Liver (tissue), 9 donors: ENCODE measurements around the gene GAS6. TPM values are rescaled to one million over a fixed set of nuclear protein-coding genes. Genes with fewer than 3 reads are reported as not detected.

ENCODE experiments used
- DNase-seq: peaks from one replicate; pipeline ENCODE4 v3.0.0-alpha.2; 2017; ENCODE audit warnings: low spot score
- H3K27ac ChIP-seq, 2 donors: one replicate each; pipeline ENCODE4 v1.7.0; 2013; ENCODE audit warnings: inconsistent platforms in 2 of 2, low read length in 2 of 2, control low read depth in 1 of 2, low read depth in 1 of 2, mild to moderate bottlenecking in 1 of 2
- H3K27me3 ChIP-seq, 4 donors: one replicate each; pipeline versions ENCODE4 v1.6.1 to v1.7.0; 2013; ENCODE audit warnings: low read length in 3 of 4, inconsistent platforms in 1 of 4, mild to moderate bottlenecking in 1 of 4, moderate library complexity in 1 of 4; ENCODE audit not compliant: control insufficient read depth in 4 of 4, insufficient read depth in 4 of 4
- H3K36me3 ChIP-seq, 4 donors: one replicate each; pipeline versions ENCODE4 v1.6.1 to v1.7.0; 2013; ENCODE audit warnings: low read length in 3 of 4, mild to moderate bottlenecking in 3 of 4, low read depth in 1 of 4, moderate library complexity in 1 of 4; ENCODE audit not compliant: control insufficient read depth in 4 of 4, insufficient read depth in 3 of 4
- H3K4me1 ChIP-seq, 4 donors: one replicate each; pipeline versions ENCODE4 v1.6.1 to v1.7.0; 2013; ENCODE audit warnings: low read length in 3 of 4, mild to moderate bottlenecking in 3 of 4, moderate library complexity in 1 of 4; ENCODE audit not compliant: control insufficient read depth in 4 of 4, insufficient read depth in 4 of 4
- H3K4me3 ChIP-seq, 3 donors: one replicate each; pipeline versions ENCODE4 v1.6.1 to v1.7.0; 2013; ENCODE audit warnings: low read length in 3 of 3, control low read depth in 1 of 3, low read depth in 1 of 3, mild to moderate bottlenecking in 1 of 3
- H3K9ac ChIP-seq, 2 donors: one replicate each; pipeline ENCODE4 v1.7.0; 2013; ENCODE audit warnings: low read length in 2 of 2, mild to moderate bottlenecking in 2 of 2, moderate library complexity in 2 of 2, control low read depth in 1 of 2, low read depth in 1 of 2
- H3K9me3 ChIP-seq, 4 donors: one replicate each; pipeline versions ENCODE4 v1.6.1 to v1.7.0; 2013; ENCODE audit warnings: low read length in 3 of 4; ENCODE audit not compliant: control insufficient read depth in 4 of 4
- CTCF ChIP-seq: fragments of 150-350 bp; IDR thresholded peaks from 2 replicates; pipeline ENCODE4 v1.5.1; 2017; ENCODE audit warnings: improper control_type of control experiment, low read depth, low read length; ENCODE audit not compliant: missing input control
- EGR1 ChIP-seq, 2 donors: IDR thresholded peaks; 2 replicates each; pipeline ENCODE4 v1.6.1; 2016 to 2018; ENCODE audit warnings: antibody characterized with exemption in 2 of 2, low read depth in 2 of 2
- FOXA1 ChIP-seq: IDR thresholded peaks from 2 replicates; pipeline ENCODE4 v1.6.1; 2016; ENCODE audit warnings: antibody characterized with exemption
- FOXA2 ChIP-seq: IDR thresholded peaks from 2 replicates; pipeline ENCODE4 v1.6.1; 2016; ENCODE audit warnings: antibody characterized with exemption
- GABPA ChIP-seq, 2 donors: IDR thresholded peaks in 1 of 2; conservative IDR thresholded peaks in 1 of 2; 2 replicates each; pipeline ENCODE4 v1.6.1; 2016; ENCODE audit warnings: antibody characterized with exemption in 2 of 2, mild to moderate bottlenecking in 1 of 2, moderate library complexity in 1 of 2
- HNF4G ChIP-seq: IDR thresholded peaks from 2 replicates; pipeline ENCODE4 v1.6.1; 2016; ENCODE audit warnings: antibody characterized with exemption
- JUND ChIP-seq, 2 donors: IDR thresholded peaks; 2 replicates each; pipeline ENCODE4 v1.6.1; 2016; ENCODE audit warnings: antibody characterized with exemption in 2 of 2
- NR2F2 ChIP-seq: IDR thresholded peaks from 2 replicates; pipeline ENCODE4 v1.6.1; 2016; ENCODE audit warnings: antibody characterized with exemption
- RAD21 ChIP-seq, 2 donors: IDR thresholded peaks; 2 replicates each; pipeline ENCODE4 v1.6.1; 2016; ENCODE audit warnings: antibody characterized with exemption in 2 of 2, mild to moderate bottlenecking in 2 of 2
- RXRA ChIP-seq, 2 donors: IDR thresholded peaks; 2 replicates each; pipeline ENCODE4 v1.6.1; 2017 to 2018; ENCODE audit warnings: antibody characterized with exemption in 2 of 2, mild to moderate bottlenecking in 1 of 2
- SP1 ChIP-seq: IDR thresholded peaks from 2 replicates; pipeline ENCODE4 v1.6.1; 2018; ENCODE audit warnings: antibody characterized with exemption, mild to moderate bottlenecking
- TAF1 ChIP-seq: conservative IDR thresholded peaks from 2 replicates; pipeline ENCODE4 v1.6.1; 2016; ENCODE audit warnings: antibody characterized with exemption, mild to moderate bottlenecking
- YY1 ChIP-seq: IDR thresholded peaks from 2 replicates; pipeline ENCODE4 v1.6.1; 2016; ENCODE audit warnings: antibody characterized with exemption, mild to moderate bottlenecking
- WGBS: extraction: QIAGEN DNeasy Blood & Tissue Kit; methylation state at CpG from one replicate; pipeline ENCODE4 v1.1.7; 2013; 5-methylcytosine and 5-hydroxymethylcytosine counted together
- polyA plus RNA-seq, 2 donors: library from polyadenylated mRNA; stranded (reverse) in 1 of 2; unstranded in 1 of 2; fragments of 200-250 nt in 1 of 2; fragments of >200 nt in 1 of 2; fragmentation: Nextera tagmentation in 1 of 2; extraction: Ambion mirVana in 1 of 2; gene quantifications; one replicate each; pipeline versions ENCODE4 v1.2.1 to v1.2.3, GENCODE V29; 2013 to 2015
- total RNA-seq, 2 donors: library from RNA; depleted of rRNA; stranded (reverse); fragments of >200 nt; gene quantifications; one replicate each; pipeline ENCODE4 v1.2.3, GENCODE V29; 2014
- TF ChIP-seq, protein P1 (sequence below): IDR thresholded peaks from 2 replicates; pipeline ENCODE4 v1.6.1; 2016; ENCODE audit warnings: antibody characterized with exemption
- TF ChIP-seq, protein P2 (sequence below): IDR thresholded peaks from 2 replicates; pipeline ENCODE4 v1.6.1; 2016; ENCODE audit warnings: antibody characterized with exemption
- TF ChIP-seq, protein P3 (sequence below): IDR thresholded peaks from 2 replicates; pipeline ENCODE4 v1.6.1; 2016; ENCODE audit warnings: antibody characterized with exemption
- TF ChIP-seq, protein P4 (sequence below): IDR thresholded peaks from 2 replicates; pipeline ENCODE4 v1.6.1; 2016; ENCODE audit warnings: antibody characterized with exemption, mild to moderate bottlenecking
- donor health status: healthy.
- donor health status: healthy.
- donor health status: healthy.
- donor health status: healthy.
- donor health status: healthy.

GAS6 gene
- total and polyA plus RNA-seq, 4 donors: 2.5 to 30.2 (median 9.1) TPM

GRCh38 chr13:113857531-113858195 lies 6.2 kb downstream of the GAS6 start:
- Histone ChIP-seq H3K4me1 (peaks cover 11 to 42% (median 32%) of the 10 kb centered on the region in 4 donors), H3K36me3 (no peaks in the 10 kb centered on the region), H3K9ac (no peak overlapping the region), H3K4me3 (no peak overlapping the region), H3K27ac (no peak overlapping the region), H3K27me3 (no peaks in the 10 kb centered on the region), H3K9me3 (no peaks in the 10 kb centered on the region)
- TF ChIP-seq GABPA (IDR thresholded peaks at IDR 0.05 in 1 of 2, conservative IDR thresholded peaks at IDR 0.05 in 1 of 2): no peak
- TF ChIP-seq, protein P1, sequence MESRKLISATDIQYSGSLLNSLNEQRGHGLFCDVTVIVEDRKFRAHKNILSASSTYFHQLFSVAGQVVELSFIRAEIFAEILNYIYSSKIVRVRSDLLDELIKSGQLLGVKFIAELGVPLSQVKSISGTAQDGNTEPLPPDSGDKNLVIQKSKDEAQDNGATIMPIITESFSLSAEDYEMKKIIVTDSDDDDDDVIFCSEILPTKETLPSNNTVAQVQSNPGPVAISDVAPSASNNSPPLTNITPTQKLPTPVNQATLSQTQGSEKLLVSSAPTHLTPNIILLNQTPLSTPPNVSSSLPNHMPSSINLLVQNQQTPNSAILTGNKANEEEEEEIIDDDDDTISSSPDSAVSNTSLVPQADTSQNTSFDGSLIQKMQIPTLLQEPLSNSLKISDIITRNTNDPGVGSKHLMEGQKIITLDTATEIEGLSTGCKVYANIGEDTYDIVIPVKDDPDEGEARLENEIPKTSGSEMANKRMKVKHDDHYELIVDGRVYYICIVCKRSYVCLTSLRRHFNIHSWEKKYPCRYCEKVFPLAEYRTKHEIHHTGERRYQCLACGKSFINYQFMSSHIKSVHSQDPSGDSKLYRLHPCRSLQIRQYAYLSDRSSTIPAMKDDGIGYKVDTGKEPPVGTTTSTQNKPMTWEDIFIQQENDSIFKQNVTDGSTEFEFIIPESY: no peak
- no peak for TF ChIP-seq RAD21 (IDR thresholded peaks at IDR 0.05)
- TF ChIP-seq HNF4G: no peak
- TF ChIP-seq RXRA (IDR thresholded peaks at IDR 0.05): no peak
- TF ChIP-seq JUND (IDR thresholded peaks at IDR 0.05): no peak
- TF ChIP-seq FOXA1: no peak
- TF ChIP-seq YY1: no peak
- no peak for TF ChIP-seq EGR1 (IDR thresholded peaks at IDR 0.05; ENCODE audit: low read depth in 2 of 2)
- TF ChIP-seq SP1: no peak
- TF ChIP-seq TAF1: no peak
- no peak for TF ChIP-seq FOXA2
- TF ChIP-seq, protein P2, sequence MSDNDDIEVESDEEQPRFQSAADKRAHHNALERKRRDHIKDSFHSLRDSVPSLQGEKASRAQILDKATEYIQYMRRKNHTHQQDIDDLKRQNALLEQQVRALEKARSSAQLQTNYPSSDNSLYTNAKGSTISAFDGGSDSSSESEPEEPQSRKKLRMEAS: no peak
- no peak for TF ChIP-seq CTCF
- TF ChIP-seq NR2F2: no peak
- TF ChIP-seq, protein P3, sequence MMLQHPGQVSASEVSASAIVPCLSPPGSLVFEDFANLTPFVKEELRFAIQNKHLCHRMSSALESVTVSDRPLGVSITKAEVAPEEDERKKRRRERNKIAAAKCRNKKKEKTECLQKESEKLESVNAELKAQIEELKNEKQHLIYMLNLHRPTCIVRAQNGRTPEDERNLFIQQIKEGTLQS: no peak
- TF ChIP-seq, protein P4, sequence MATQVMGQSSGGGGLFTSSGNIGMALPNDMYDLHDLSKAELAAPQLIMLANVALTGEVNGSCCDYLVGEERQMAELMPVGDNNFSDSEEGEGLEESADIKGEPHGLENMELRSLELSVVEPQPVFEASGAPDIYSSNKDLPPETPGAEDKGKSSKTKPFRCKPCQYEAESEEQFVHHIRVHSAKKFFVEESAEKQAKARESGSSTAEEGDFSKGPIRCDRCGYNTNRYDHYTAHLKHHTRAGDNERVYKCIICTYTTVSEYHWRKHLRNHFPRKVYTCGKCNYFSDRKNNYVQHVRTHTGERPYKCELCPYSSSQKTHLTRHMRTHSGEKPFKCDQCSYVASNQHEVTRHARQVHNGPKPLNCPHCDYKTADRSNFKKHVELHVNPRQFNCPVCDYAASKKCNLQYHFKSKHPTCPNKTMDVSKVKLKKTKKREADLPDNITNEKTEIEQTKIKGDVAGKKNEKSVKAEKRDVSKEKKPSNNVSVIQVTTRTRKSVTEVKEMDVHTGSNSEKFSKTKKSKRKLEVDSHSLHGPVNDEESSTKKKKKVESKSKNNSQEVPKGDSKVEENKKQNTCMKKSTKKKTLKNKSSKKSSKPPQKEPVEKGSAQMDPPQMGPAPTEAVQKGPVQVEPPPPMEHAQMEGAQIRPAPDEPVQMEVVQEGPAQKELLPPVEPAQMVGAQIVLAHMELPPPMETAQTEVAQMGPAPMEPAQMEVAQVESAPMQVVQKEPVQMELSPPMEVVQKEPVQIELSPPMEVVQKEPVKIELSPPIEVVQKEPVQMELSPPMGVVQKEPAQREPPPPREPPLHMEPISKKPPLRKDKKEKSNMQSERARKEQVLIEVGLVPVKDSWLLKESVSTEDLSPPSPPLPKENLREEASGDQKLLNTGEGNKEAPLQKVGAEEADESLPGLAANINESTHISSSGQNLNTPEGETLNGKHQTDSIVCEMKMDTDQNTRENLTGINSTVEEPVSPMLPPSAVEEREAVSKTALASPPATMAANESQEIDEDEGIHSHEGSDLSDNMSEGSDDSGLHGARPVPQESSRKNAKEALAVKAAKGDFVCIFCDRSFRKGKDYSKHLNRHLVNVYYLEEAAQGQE: no peak
- WGBS: 89% methylated on average over 20 of the region's 20 CpGs
- DNase-seq: no peak
